Tibial nerve (tissue), 3 donors: ENCODE data around the gene UQCRFS1.

ENCODE experiments used
- EP300 ChIP-seq, 2 donors: sonication (generic); formaldehyde crosslinking; IDR thresholded peaks; one replicate each; pipeline ENCODE4 v1.6.1; 2017; ENCODE audit warnings: antibody characterized with exemption in 2 of 2, mild to moderate bottlenecking in 1 of 2
- POLR2A ChIP-seq, 2 donors: fragments of 450-650 bp; IDR thresholded peaks; one replicate each; pipeline ENCODE4 v1.6.1; 2017; ENCODE audit warnings: antibody characterized with exemption in 2 of 2, mild to moderate bottlenecking in 2 of 2, moderate library complexity in 2 of 2

GRCh38 chr19:29216021-29216420, 3.1 kb upstream of the UQCRFS1 start:
- TF ChIP-seq EP300 (IDR thresholded peaks at IDR 0.05) (no peak), POLR2A (IDR thresholded peaks at IDR 0.05) (no peak)
